ENCODE results near the gene AQP7. TPM values are rescaled to one million over a fixed set of nuclear protein-coding genes. Genes with fewer than 3 reads are reported as not detected.
"Not testable (repeated sequence)": the region's sequence is repeated elsewhere in the genome, so short reads cannot be mapped to it uniquely, and the experiment has no call there.

AQP7 gene
- total RNA-seq, 1 donor from 2014 or later, result 37.0 TPM

DNA sequence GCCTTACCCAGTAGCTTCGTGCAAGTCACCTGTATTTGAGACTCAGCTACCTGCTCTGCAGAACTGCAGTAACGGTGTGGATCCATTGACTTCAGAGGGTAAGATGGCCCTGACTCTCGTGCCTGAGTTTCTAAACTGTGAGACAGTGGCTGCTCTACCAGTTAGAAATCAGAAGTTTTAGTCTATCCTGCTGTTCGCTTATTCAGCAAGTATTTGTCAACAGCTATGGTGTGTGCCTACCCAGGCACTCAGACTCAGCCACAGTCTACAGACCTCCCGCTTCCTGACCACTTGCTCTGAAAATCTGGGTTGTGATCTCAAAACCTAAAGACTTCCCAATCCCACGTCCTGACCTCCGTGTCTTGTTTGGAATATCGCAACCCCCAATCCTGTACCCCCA lies 31.5 kb upstream of the AQP7 start:
- DNase-seq, result no peak

DNA sequence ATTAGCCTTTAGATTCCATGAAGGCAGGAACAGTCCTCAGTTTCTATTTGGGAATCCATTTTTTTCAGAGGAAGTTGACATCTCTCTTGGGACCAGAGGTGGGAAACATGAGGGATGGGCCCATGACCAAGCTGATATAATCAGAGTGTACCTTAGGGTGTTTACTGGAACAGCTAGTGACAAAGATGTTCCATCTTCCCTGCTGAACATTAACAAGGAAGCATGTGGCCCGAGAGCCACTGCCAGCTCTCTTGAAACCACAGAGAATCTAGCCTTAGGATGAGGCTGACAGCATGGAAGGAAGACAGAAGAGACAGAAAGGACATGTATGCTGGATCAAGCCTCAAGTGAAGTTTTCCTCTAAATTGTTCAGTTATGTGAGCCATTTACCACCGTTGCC lies 29.1 kb upstream of the AQP7 start:
- no peak for DNase-seq

DNA sequence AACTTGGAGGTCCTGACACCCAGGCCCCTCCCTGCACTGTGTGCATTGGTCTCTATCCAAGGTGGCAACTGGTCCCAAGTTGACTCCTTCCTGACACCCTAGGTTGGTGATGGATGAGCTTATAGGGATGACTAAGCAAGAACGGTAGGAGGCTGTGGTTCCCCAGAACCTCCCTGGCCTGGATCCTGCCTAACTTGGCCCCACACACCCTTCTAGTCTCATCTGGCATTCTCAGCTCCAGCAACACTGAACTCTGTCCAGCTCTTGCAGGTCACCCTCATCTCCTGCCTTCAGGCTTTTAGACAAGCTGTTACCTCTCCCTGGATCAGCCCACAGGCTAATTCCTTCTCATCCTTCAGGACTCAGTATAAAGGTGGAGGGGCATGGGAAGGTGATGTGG lies 28.6 kb upstream of the AQP7 start:
- DNase-seq, result no peak

DNA sequence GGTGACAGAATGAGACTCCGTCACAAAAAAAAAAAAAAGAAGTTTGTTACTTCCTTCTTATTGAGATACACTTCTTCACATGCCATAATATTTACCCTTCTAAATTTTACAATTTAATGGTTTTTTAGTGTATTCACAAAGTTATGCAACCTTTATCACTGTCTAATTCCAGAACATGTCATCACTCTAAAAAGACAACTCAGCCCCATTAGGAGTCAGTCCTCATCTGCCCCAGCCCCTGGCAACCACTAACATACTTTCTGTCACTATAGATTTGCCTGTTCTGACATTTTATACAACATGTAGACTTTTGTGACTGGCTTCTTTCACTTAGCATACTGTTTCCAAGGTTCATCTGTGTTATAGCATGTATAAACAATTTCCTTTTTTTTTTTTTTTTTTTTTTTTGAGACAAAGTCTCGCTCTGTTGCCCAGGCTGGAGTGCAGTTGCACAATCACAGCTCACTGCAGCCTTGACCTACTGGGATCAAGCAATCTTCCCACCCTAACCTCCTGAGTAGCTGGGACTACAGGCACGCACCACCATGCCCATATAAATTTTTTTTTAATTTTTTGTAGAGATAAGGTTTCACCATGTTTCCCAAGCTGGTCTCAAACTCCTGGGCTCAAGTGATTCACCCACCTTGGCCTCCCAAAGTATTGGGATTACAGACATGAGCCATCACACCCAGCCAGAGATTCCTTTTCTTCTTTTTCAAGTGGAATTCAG lies 27.1 kb upstream of the AQP7 start:
- DNase-seq, result no peak

DNA sequence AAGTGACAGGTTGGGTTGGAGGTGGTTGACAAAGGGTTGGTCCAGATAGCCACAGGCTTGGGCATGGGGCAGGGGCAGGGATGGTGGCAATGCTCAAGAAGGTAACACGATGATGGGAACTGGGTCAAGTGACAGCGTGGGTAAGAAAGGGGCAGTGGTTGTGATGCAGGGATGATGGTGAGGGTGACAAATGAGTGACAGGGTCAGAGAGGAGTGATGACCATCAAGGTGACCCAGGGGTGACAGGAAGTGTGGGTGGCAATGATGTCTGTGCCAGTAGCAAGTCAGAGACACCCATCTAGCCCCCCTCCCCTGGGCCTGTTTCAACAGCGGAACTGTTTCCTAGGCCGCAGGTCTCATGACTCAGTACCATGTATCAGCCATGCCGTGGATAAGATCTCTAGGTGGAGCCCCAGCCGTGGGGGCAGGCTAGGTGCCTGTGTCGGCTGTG lies 24.5 kb upstream of the AQP7 start:
- DNase-seq, result no peak

DNA sequence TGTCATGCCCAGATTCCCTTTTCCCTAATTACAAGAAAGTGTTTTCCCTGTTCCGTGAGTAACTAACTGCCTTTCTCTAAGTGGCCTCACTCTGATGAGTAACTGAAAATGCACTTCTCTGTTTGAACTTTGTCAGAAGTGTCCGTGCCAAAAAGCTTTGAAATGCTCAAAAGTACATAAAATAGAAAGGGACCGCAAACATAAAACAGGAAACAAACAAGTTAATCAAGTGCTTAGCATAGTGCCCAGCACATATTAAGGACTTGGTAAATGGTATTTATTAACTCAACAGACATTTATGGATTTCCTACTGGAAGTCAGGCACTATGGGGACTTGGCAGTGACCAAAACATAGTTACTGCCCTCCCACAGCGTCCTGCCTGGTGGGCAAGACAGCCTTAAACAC lies 22.8 kb upstream of the AQP7 start:
- no peak for DNase-seq

DNA sequence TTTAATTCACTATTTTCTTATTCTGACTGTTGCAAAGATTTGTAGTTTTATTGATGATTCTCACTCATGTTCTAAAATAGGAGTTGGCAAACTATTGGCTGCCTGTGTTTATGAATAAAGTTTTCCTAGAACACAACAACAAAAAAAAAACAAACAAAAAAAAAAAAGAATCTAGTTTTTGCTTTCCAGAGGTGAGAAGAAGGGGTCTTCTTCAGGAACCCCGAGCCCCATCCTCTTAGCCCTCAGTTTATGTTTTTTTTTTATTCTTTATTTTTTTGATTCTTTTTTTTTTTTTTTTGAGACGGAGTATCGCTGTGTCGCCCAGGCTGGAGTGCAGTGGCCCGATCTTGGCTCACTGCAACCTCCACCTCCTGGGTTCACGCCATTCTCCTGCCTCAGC lies 22.1 kb upstream of the AQP7 start:
- DNase-seq, result not testable (repeated sequence)

DNA sequence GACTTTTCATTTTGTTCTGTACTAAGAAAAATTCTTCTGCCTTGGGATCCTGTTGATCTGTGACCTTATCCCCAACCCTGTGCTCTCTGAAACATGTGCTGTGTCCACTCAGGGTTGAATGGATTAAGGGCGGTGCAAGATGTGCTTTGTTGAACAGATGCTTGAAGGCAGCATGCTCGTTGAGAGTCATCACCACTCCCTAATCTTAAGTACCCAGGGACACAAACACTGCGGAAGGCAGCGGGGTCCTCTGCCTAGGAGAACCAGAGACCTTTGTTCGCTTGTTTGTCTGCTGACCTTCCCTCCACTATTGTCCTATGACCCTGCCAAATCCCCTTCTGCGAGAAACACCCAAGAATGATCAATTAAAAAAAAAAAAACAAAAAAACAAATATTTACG lies 21.7 kb upstream of the AQP7 start:
- DNase-seq, result not testable (repeated sequence)

DNA sequence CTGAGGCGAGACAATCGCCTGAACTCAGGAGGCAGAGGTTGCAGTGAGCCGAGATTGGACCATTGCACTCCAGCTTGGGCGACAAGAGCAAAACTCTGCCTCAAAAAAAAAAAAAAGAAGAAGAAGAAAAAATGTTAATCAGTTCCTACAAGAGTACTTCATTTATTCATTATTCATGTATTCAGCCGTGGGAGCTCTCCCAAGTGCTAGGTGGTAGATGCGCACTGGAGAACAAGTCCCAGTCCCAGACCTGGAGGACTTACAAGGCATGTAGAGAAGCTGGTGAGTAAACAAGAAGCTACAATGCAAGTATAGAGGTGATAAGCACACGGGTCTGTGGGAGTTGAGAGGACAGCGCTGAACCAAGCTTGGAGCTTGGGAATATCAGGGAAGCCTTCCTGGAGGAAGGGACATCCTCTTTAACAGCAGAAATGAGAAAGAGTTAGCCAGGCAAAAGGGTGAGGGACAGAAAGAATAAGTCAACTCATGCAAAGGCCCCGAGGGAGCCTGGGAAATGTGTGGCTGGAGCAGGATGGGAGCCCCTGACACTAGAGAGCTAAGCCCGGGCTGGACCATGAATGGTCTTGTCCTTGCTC lies 17.4 kb upstream of the AQP7 start:
- no peak for DNase-seq

DNA sequence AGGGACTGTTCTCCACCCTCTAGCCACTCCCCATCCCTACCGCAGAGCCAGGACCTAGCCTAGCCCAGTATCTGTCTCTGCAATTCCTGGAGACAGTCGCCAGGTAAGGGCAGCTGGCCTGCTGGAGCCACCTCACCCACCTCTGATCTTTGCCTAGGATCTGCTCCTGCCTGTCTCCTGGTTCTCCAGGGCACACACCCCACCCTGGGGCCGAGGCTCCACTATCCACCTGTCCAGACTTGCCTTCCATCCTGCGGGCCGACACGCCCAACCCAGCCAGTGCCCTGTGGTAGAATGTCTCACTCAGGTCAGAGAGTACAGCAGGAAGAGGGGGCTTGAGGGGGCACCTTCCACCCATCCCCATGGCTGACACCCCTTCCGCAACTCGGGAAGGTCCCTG lies 15.7 kb upstream of the AQP7 start:
- DNase-seq, result no peak

DNA sequence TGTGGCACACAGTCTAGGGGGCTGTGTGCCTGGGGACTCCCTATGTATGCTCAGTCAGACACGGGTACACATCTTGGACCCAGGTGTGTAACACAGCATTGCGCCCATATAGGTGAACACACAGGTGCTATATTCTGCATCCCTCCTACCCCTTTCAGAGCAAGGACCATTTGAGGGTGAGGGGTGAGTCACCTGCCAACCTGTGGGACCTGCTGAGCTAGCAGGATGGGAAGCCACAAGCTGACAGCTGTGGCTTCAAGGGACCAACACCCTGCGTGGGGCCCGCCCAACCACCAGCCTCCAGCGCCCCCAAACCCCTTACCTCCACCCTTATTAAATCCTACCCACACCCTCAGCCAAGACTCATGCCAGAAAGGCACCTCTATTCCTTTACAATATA lies 14.6 kb upstream of the AQP7 start:
- no peak for DNase-seq

DNA sequence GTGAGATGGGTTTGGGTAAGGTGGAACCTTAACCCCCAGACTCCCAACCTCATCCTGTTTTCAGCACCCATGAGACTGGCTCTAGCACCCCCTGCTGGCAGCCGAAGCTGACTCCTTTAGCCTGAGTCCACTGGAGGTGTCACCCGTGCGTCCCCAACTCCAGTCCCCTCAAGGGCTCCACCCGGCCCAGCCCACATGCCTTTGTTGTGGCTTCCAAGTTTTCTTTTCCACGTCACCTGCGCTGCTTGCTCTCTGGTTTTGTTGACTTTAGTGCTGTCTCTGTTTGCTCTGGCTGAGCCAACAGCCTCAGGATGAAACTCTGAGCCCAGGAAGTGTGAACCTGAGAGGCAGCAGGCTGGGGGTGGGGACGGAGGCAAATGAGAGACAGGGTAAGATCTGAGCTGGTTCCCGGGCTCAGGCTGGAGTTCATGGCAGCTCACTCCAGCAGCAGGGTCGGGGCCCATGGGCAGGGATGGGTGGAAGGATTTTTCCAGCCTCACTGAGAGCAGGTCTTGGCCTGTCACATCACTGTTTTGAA lies 13.2 kb upstream of the AQP7 start:
- no peak for DNase-seq

DNA sequence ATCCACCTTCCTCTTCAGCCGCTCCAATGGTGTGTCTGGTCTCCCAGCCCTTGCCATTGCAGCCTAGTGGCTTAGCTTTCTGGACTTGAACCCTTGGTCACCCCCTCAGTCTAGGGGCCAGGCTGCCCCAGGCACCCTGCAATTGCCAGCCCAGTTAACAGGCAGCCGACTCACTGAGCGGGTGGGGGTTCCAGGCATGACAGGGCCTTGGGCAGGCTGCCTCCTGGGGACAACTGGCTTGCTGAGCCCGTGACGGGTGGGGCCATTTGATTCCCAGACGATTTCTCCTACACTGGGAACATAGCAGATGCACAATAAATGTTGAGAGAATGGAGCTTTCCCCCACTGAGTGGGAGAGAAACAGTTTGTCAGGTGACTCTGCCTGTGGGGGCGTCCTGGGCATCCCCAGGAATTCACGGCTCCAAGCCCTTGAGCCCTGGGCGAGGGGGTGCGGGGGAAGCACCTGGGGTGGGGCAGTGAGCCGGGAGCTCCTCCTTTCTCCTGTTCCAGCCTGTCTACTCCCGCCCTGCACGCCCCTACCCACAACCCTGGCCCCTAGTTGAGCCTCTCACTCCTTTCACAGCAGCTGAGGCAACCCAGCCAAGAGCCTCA lies 12.6 kb upstream of the AQP7 start:
- no peak for DNase-seq

DNA sequence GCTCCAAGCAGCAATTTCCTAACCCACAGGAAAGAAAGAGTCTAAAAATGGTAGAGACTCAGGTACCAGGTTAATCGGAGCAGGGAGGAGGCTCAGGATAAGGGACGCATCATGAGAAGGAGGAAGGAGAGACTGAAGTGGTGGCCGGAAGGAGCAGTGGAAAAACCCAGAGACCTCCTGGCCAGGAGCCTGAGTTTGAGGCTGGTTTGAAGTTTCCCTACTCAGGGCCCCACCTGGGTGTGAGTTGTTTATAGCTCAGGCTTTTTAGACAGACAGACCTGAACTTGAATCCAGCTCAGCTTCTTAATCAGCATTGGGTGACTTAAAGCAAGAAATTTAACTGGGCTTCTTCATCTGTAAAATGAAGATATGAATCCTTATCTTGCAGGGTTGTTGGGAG lies 11.9 kb upstream of the AQP7 start:
- DNase-seq, result no peak

DNA sequence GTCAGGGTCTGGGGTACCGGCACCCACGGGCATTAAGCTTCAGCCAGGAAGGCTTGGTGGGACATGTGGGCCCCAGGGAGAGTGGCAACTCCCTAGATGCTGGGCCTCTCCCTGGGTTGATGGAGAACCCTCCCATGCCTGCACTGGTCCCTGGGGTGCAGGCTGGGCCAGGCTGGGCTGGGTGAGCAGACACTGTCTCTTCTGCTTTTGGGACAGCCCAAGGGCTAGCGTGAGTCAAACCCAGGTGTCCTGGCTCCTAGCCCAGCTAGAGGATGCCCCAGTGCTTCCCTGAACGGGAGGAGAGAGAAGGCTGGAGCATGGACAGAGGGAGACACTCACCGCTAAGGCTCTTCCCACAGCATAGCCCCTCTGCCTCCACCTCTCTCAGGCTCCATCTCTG lies 5.7 kb upstream of the AQP7 start:
- DNase-seq, result no peak

DNA sequence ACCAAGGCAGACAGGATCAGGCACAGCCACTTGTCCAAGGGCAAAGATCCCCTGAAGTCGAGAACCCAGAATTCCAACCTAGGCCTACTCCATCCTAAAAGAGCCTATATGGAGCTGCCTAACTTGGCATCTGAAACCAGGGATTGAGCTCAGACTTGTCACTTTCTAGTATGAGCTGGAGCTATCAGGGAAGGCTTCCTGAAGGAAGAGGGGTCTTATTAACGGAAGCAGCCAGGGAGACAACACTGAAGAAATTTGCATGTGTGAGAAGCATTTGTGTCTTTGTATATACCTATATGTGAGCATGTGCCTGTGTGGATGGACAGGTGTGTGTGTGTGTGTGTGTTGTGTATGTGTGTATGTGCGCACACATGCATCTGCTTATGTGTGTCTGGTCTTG lies 4.7 kb upstream of the AQP7 start:
- DNase-seq, result no peak

DNA sequence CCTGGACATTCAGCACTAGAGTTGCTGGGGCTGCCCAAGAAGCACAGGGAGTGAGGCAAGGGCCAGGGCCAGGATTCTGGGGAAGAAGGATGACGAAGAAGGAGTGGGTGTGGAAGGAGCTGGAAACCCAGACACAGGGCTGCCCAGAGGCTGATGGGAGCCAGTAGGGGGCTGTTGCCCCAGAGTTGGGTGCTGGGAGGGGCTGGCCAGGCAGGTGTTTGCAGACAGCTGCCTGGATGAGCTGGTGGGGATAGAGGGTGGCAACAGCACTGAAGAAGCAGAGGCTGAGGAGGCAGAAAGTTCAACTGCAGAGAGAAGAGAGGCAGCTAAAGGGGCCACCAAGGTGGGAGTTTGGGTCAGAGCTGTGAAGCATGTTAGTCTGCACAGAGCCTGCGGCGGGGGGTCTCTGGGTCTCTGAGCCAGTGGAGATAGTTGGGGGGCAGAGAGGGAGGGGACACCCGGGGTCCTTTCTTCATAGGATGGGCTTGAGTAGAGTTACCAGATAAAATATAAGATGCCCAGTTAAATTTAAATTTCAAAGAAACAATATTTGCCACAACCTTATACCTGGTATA lies 2.5 kb upstream of the AQP7 start:
- DNase-seq, result no peak

DNA sequence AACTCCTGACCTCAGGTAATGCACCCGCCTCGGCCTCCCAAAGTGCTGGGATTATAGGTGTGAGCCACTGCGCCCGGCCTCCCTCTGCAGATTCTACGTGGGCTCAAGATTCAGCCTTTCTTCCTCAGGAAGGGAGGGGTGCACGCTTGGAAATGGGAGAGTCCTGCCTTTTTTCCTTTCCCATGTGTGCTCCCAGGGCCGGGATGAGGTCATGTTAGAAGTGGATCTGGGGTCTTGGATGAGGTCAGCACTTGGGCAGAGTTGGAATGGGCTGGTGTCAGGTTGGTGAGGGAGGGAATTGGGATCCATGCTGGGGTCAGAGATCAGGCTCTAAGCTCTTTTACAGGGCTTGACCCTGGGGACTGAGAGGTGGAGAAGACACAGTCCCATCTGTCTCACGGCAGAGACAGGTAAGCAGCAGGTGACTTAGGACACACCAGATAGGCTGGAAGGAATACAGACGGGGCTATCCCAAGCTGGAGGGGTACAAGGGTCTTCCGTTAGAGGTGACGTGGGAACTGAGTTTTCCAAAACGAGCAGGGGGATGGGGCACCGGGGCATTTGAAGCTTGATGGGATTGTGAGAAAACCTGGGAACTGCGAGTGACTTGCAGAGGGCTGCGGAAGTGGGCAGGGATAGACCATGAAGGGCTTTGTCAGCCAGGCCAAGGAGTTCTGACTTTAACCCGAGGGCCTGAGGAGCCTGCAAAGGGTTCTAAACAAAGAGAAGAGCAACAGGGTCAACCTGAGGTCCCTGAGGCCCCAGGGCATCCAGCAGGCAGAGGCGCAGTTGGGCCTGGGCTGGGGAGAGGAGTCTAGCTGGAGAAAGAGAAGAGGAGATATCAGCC lies 1.8 kb upstream of the AQP7 start:
- DNase-seq, result no peak

DNA sequence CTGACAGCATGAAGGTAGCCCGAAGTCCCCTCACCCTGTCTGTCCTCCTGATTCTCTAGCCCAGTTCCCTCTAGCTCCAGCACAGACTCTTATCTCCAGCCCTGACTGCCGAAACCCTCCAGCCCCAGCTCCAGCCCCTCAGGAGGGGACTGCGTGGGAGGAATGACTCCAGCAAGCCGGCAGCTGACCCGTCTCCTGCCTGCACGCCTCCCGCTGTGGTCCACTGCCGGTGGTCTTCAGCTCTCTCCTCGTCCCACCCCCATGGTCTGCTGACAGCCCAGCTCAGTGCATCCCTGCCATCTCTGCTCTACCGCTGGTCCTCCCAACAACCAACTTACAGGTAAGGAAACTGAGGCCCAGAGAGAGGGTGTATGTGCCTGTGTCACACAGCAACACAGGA lies 559 bp downstream of the AQP7 start:
- DNase-seq, result not testable (repeated sequence)

DNA sequence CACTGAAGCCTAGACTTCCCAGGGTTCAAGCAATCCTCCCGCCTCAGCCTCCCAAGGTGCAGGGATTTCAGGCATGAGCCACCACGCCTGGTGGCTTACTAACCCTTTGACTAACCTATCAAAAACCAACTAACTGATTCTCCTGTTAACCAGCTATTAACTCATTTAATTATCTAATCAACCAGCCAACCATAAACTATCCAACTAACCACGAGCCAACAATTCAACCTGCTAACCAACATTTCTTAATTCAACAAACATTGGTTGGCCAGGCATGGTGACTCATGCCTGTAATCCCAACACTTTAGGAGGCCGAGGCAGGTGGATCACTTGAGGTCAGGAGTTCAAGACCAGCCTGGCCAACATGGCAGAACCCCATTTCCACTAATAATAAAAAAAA lies 3.3 kb downstream of the AQP7 start:
- DNase-seq, result not testable (repeated sequence)

DNA sequence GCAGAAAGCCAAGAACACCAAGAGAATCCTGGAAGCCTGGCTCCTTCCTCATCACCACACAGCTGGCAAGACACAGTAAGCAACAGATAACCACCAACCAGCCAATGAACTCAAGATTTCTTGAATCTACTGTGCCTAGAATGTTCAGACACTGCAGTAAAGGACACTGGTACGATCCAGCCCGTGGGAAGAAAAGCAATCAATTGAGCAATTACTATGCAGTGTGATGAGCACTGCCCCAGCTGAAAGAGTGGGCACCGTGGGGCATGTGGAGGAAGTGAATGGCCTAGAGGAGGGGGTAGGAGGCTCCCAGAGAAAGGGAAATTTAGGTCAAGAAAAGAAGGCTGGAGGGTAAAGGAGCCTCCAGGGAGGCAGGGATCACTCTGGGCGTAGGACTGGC lies 4.6 kb downstream of the AQP7 start:
- DNase-seq, result not testable (repeated sequence)

DNA sequence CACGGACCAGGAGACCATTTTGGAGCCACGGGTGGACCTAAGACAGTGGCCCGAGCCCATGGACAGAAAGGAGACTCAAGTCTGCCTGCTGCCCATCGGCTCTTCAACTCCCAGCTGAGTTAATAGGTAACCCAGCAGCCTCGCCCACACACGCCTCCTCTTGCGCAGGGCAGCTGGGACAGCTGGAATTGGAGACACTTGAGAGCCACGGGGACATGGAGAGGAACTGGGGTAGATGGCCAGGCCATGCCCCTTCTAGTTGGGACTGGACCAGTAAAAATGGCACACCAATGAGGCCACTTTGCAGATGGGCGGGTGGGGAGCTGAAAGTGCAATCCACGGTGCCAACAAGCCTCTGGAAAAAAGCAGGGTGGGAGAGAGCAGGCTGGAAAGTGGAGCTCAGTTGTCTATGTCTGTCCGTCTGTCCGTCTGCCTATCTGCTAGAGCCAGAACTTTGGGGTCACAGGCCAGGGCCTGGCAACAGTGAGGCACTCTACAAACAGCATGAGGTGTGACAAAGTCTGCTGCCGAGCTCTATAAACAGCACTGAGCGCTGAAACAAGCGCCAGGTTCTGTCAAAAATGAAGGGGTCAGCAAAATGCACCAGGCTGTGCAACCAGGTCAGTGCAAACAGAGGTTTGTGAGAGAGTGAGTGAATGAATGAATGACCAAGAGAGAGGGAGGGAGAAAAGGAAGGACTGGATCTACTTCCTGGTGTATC lies 7.0 kb downstream of the AQP7 start:
- not testable (repeated sequence) for DNase-seq

Measured in skin of body (tissue), 2 donors.